Psoas muscle (tissue), 8 donors: ENCODE data around the gene SPTB. TPM values are rescaled to one million over a fixed set of nuclear protein-coding genes. Genes with fewer than 3 reads are reported as not detected.

Experiments used
- ATAC-seq, 4 donors: fragments of 200-7000 bp; cut with Tn5 transposase; one replicate each; pipeline ENCODE4 v1.9.1; 2020; ENCODE audit warnings: moderate library complexity in 3 of 4, mild to moderate bottlenecking in 2 of 4
- DNase-seq, 2 donors: peaks; one replicate each; pipeline ENCODE4 v3.0.0-alpha.2; 2020
- H3K27ac ChIP-seq: fragments of 200-600 bp; one replicate; pipeline ENCODE4 v1.8.0; 2022
- H3K27me3 ChIP-seq, 3 donors: fragments of 200-600 bp in 1 of 3; one replicate each; pipeline versions ENCODE4 v1.6.1 to v1.8.0; 2013 to 2022; ENCODE audit warnings: low read length in 2 of 3, mild to moderate bottlenecking in 2 of 3, moderate library complexity in 1 of 3; ENCODE audit not compliant: insufficient read depth in 3 of 3
- H3K36me3 ChIP-seq, 2 donors: fragments of 200-600 bp in 1 of 2; one replicate each; pipeline versions ENCODE4 v1.6.1 to v1.8.0; 2013 to 2022; ENCODE audit warnings: low read depth in 1 of 2, mild to moderate bottlenecking in 1 of 2, moderate library complexity in 1 of 2; ENCODE audit not compliant: insufficient read depth in 1 of 2
- H3K4me1 ChIP-seq: fragments of 200-600 bp; one replicate; pipeline ENCODE4 v1.8.0; 2022
- H3K4me3 ChIP-seq: fragments of 200-600 bp; one replicate; pipeline ENCODE4 v1.8.0; 2022; ENCODE audit warnings: mild to moderate bottlenecking
- H3K9me3 ChIP-seq: fragments of 200-600 bp; one replicate; pipeline ENCODE4 v1.8.0; 2022
- WGBS, 3 donors: extraction: QIAGEN DNeasy Blood & Tissue Kit; methylation state at CpG; one replicate each; pipeline versions ENCODE4 v1.1.6 to v1.1.7; 2013; 5-methylcytosine and 5-hydroxymethylcytosine counted together
- intact Hi-C, 2 donors: fragments of 100-400 bp; cut with DNase I; formaldehyde crosslinking; loops; one replicate each; pipeline versions ENCODE4 v1.11.0 to v1.14.2; 2022
- polyA plus RNA-seq, 3 donors: library from polyadenylated mRNA; stranded (reverse); fragments of 200-250 nt; gene quantifications; one replicate each; pipeline ENCODE4 v1.2.3, GENCODE V29; 2013
- total RNA-seq, 4 donors: library from RNA; stranded (reverse); fragmentation: NEBNext Ultra II Directional in 2 of 4; extraction: Animal tissue kit (Norgen Biotek cat#: 25700) in 2 of 4; gene quantifications; one replicate each; pipeline versions ENCODE4 v1.2.1 to v1.2.4, GENCODE V29; 2021 to 2023
- TF ChIP-seq, protein P1 (sequence below): fragments of 200-600 bp; IDR thresholded peaks from one replicate; pipeline ENCODE4 v1.8.0; 2022; ENCODE audit warnings: antibody characterized with exemption
- donor health status: healthy with polysubstance abuse.
- donor health status: DM: no; HTN: no; CAD: no; lungs with moderate emphysema.
- donor health status: Bipolar disorder and iron deficiency.
- donor health status: healthy.
- donor health status: DM: yes; HTN: yes; CAD: no.
- donor health status: DM: no; HTN: no; CAD: no.
- donor health status: DM: no; HTN: no; CAD: no.
- donor health status: DM: yes; HTN: yes; CAD: no.

The SPTB gene
- total and polyA plus RNA-seq, 7 donors = 43.4 to 540 (median 374) TPM

DNA sequence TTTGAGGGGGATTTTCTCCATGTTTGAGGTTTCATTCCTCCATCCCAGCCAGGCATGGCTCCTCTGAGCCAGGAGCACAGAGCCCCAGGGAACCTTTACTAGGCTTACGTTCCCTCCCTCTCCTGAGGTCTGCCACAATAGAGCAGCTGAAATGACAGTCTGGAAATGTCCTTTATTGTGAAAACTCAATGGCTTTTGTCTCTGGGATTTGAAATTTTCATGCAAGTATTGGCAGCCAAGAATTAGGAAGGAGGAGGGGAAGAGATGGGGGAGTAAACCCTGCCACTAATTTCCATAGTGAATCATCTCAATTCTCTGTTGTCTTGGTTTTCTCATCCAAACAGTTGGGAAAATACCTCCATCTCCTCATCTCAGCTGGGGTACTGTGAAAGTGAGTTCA lies 178.0 kb downstream of the SPTB start:
- no peak for ATAC-seq
- Histone ChIP-seq H3K27ac (no peak overlapping the region), H3K4me1 (no peaks in the 10 kb centered on the region), H3K36me3 (no peaks in the 10 kb centered on the region), H3K27me3 (peaks cover 0 to 21% (median 0%) of the 10 kb centered on the region in 3 donors), H3K4me3 (no peak overlapping the region), H3K9me3 (no peaks in the 10 kb centered on the region)
- intact Hi-C loops = no loop called here
- 72 to 94% (median 73%) methylated on average over 1 of the region's 1 CpG for WGBS, 3 donors
- DNase-seq = no peak
- TF ChIP-seq, protein P1, sequence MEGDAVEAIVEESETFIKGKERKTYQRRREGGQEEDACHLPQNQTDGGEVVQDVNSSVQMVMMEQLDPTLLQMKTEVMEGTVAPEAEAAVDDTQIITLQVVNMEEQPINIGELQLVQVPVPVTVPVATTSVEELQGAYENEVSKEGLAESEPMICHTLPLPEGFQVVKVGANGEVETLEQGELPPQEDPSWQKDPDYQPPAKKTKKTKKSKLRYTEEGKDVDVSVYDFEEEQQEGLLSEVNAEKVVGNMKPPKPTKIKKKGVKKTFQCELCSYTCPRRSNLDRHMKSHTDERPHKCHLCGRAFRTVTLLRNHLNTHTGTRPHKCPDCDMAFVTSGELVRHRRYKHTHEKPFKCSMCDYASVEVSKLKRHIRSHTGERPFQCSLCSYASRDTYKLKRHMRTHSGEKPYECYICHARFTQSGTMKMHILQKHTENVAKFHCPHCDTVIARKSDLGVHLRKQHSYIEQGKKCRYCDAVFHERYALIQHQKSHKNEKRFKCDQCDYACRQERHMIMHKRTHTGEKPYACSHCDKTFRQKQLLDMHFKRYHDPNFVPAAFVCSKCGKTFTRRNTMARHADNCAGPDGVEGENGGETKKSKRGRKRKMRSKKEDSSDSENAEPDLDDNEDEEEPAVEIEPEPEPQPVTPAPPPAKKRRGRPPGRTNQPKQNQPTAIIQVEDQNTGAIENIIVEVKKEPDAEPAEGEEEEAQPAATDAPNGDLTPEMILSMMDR = no peak

- H3K4me1 ChIP-seq = no peaks in the 10 kb centered on the region
- intact Hi-C loops = no loop called here
- DNase-seq (no peak), ATAC-seq (no peak)
- no peak overlapping the region for H3K27ac ChIP-seq
- WGBS, 3 donors = 70 to 75% (median 73%) methylated on average over 4 of the region's 4 CpGs
- no peaks in the 10 kb centered on the region for H3K36me3 ChIP-seq
- H3K27me3 ChIP-seq = peaks cover 0 to 21% (median 0%) of the 10 kb centered on the region in 3 donors
- no peak overlapping the region for H3K4me3 ChIP-seq
- H3K9me3 ChIP-seq = no peaks in the 10 kb centered on the region
- TF ChIP-seq, protein P1 = no peak
Observed at GRCh38 chr14:64700894-64701293, 178.8 kb downstream of the SPTB start.

DNA sequence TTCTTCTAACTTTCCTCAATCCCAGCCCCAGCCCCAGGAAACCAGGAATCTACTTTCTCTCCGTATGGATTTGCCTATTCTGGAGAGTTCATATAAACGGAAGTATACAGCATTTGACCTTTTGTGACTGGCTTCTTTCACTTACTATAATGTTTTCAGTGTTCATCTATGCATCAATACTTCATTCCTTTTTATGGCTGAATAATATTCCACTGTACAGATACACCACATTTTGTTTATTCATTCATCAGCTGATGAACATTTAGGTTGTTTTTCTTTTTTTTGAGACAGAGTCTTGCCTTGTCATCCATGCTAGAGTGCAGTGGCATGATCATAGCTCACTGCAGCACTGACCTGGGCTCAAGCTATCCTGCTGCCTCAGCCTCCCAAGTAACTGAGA lies 179.4 kb downstream of the SPTB start:
- intact Hi-C loops = no loop called here
- TF ChIP-seq, protein P1 = no peak
- DNase-seq (no peak), ATAC-seq (no peak)
- Histone ChIP-seq H3K9me3 (no peaks in the 10 kb centered on the region), H3K4me1 (no peaks in the 10 kb centered on the region), H3K4me3 (no peak overlapping the region), H3K36me3 (no peaks in the 10 kb centered on the region), H3K27ac (no peak overlapping the region), H3K27me3 (peaks cover 0 to 20% (median 0%) of the 10 kb centered on the region in 3 donors)
- 84 to 92% (median 90%) methylated on average over 2 of the region's 2 CpGs for WGBS, 3 donors

GRCh38 chr14:64698903-64699302 lies 180.8 kb downstream of the SPTB start:
- ATAC-seq (no peak), DNase-seq (no peak)
- H3K27me3 ChIP-seq = peaks cover 0 to 12% (median 0%) of the 10 kb centered on the region in 3 donors
- H3K27ac ChIP-seq = no peak overlapping the region
- TF ChIP-seq, protein P1 = no peak
- H3K4me3 ChIP-seq = no peak overlapping the region
- peaks cover 3% of the 10 kb centered on the region for H3K4me1 ChIP-seq
- intact Hi-C loops = no loop called here
- no peaks in the 10 kb centered on the region for H3K36me3 ChIP-seq
- no peaks in the 10 kb centered on the region for H3K9me3 ChIP-seq
- 81 to 85% (median 85%) methylated on average over 7 of the region's 7 CpGs for WGBS, 3 donors

- WGBS, 3 donors = 61 to 75% (median 66%) methylated on average over 4 of the region's 4 CpGs
- TF ChIP-seq, protein P1 = no peak
- no peak overlapping the region for H3K4me3 ChIP-seq
- peaks cover 6% of the 10 kb centered on the region for H3K4me1 ChIP-seq
- DNase-seq (no peak), ATAC-seq (no peak)
- H3K36me3 ChIP-seq = no peaks in the 10 kb centered on the region
- no peaks in the 10 kb centered on the region for H3K9me3 ChIP-seq
- no peaks in the 10 kb centered on the region for H3K27me3 ChIP-seq
- H3K27ac ChIP-seq = no peak overlapping the region
- intact Hi-C loops = no loop called here
Observed at GRCh38 chr14:64696355-64696857, 183.3 kb downstream of the SPTB start.
